H1 (cell line): ENCODE data around the gene SLIT2. TPM values are rescaled to one million over a fixed set of nuclear protein-coding genes. Genes with fewer than 3 reads are reported as not detected.

Source experiments
- CTCF ChIA-PET: fragments of 300-600 bp; sonication (Branson Sonifier 250); formaldehyde crosslinking; loops from one replicate; lab custom pipeline; 2021; ENCODE audit not compliant: partially characterized antibody; lab: Charles Lee
- POLR2A ChIA-PET: fragments of 300-600 bp; sonication (Branson Sonifier 250); formaldehyde crosslinking; loops from one replicate; lab custom pipeline; 2021; ENCODE audit warnings: inconsistent platforms; ENCODE audit not compliant: partially characterized antibody; lab: Charles Lee
- DNase-seq, 2 experiments: peaks; one replicate each; pipeline versions ENCODE4 v3.0.0 to v3.0.0-alpha.2; 2010 to 2022; ENCODE audit warnings: low spot score in 2 of 2, low read depth in 1 of 2, mixed read lengths in 1 of 2
- FAIRE-seq: peaks from 2 replicates; lab custom pipeline; 2011; peaks lifted over from hg19 to GRCh38; lab: Jason Lieb, UNC
- H2AFZ ChIP-seq: 2 replicates; pipeline ENCODE4 v1.8.1; 2012; ENCODE audit warnings: low read length, inconsistent platforms
- H2AK5ac ChIP-seq: 2 replicates; pipeline ENCODE4 v1.6.1; 2013; ENCODE audit warnings: low read depth, low read length
- H2BK120ac ChIP-seq: replicated peaks from 2 replicates; pipeline ENCODE3; 2013; ENCODE audit warnings: low read depth, low read length, inconsistent platforms
- H2BK12ac ChIP-seq: 2 replicates; pipeline ENCODE4 v1.6.1; 2013; ENCODE audit warnings: low read depth, low read length
- H2BK15ac ChIP-seq: 2 replicates; pipeline ENCODE4 v1.6.1; 2013; ENCODE audit warnings: low read length
- H2BK20ac ChIP-seq: 2 replicates; pipeline ENCODE4 v1.6.1; 2013; ENCODE audit warnings: low read length
- H2BK5ac ChIP-seq: 2 replicates; pipeline ENCODE4 v1.6.1; 2013; ENCODE audit warnings: low read depth, low read length
- H3K14ac ChIP-seq: 2 replicates; pipeline ENCODE4 v1.6.1; 2013; ENCODE audit warnings: inconsistent platforms; ENCODE audit not compliant: insufficient read length
- H3K18ac ChIP-seq: 2 replicates; pipeline ENCODE4 v1.6.1; 2013; ENCODE audit warnings: low read length; ENCODE audit errors: extremely low read depth
- H3K23ac ChIP-seq: 2 replicates; pipeline ENCODE4 v1.6.1; 2013; ENCODE audit warnings: inconsistent platforms; ENCODE audit not compliant: insufficient read length
- H3K23me2 ChIP-seq: 2 replicates; pipeline ENCODE4 v1.6.1; 2013; ENCODE audit warnings: low read depth, low read length
- H3K27ac ChIP-seq: 2 replicates; pipeline ENCODE4 v1.6.1; 2011; ENCODE audit warnings: low read depth, low read length, inconsistent platforms
- H3K27me3 ChIP-seq, 4 experiments: replicated peaks in 1 of 4; 1 replicate in 1 of 4; 2 replicates in 3 of 4; pipeline versions ENCODE4 v1.6.1 to v1.8.1; 2011 to 2013; ENCODE audit warnings: low read length in 3 of 4, mild to moderate bottlenecking in 3 of 4, inconsistent platforms in 2 of 4, mixed read lengths in 2 of 4, moderate library complexity in 1 of 4; ENCODE audit not compliant: control insufficient read depth in 3 of 4, insufficient read depth in 3 of 4; ENCODE audit errors: extremely low read depth in 1 of 4
- H3K36me3 ChIP-seq, 4 experiments: 2 replicates each; pipeline versions ENCODE4 v1.6.1 to v1.8.1; 2011 to 2013; ENCODE audit warnings: mild to moderate bottlenecking in 4 of 4, low read length in 3 of 4, moderate library complexity in 2 of 4, control low read depth in 1 of 4, inconsistent platforms in 1 of 4; ENCODE audit not compliant: insufficient read depth in 4 of 4, control insufficient read depth in 2 of 4
- H3K4ac ChIP-seq: replicated peaks from 2 replicates; pipeline ENCODE3; 2013; ENCODE audit warnings: low read length, low read depth, mixed read lengths, inconsistent platforms; ENCODE audit not compliant: insufficient read length
- H3K4me1 ChIP-seq, 4 experiments: replicated peaks in 1 of 4; 1 replicate in 1 of 4; 2 replicates in 3 of 4; pipeline versions ENCODE4 v1.6.1 to v1.8.1; 2011 to 2013; ENCODE audit warnings: low read length in 3 of 4, inconsistent platforms in 2 of 4, mixed read lengths in 1 of 4; ENCODE audit not compliant: insufficient read depth in 4 of 4, control insufficient read depth in 3 of 4
- H3K4me2 ChIP-seq, 2 experiments: 2 replicates each; pipeline versions ENCODE4 v1.6.1 to v1.8.1; 2011 to 2013; ENCODE audit warnings: low read depth in 2 of 2, low read length in 2 of 2, control low read depth in 1 of 2, inconsistent platforms in 1 of 2, mild to moderate bottlenecking in 1 of 2; ENCODE audit not compliant: insufficient read depth in 1 of 2
- H3K4me3 ChIP-seq, 4 experiments: fragments of 200-600, 300-600 bp in 1 of 4; sonication (generic), shearing (Covaris generic), sonication (Bioruptor Twin) in 1 of 4; 2 replicates each; pipeline versions ENCODE4 v1.5.1 to v1.8.1; 2011 to 2016; ENCODE audit warnings: low read length in 4 of 4, low read depth in 3 of 4, control low read depth in 2 of 4, inconsistent platforms in 2 of 4, mild to moderate bottlenecking in 2 of 4, mixed read lengths in 1 of 4, moderate library complexity in 1 of 4; ENCODE audit not compliant: insufficient read depth in 2 of 4; ENCODE audit errors: extremely low read depth in 1 of 4
- H3K56ac ChIP-seq: replicated peaks from 2 replicates; pipeline ENCODE3; 2013; ENCODE audit warnings: low read depth, mild to moderate bottlenecking, mixed read lengths, low read length, inconsistent platforms; ENCODE audit not compliant: insufficient read length
- H3K79me1 ChIP-seq: 2 replicates; pipeline ENCODE4 v1.6.1; 2013; ENCODE audit warnings: low read depth, low read length, control low read depth
- H3K79me2 ChIP-seq, 2 experiments: 2 replicates each; pipeline versions ENCODE4 v1.6.1 to v1.8.1; 2012 to 2013; ENCODE audit warnings: low read length in 2 of 2, mild to moderate bottlenecking in 2 of 2, inconsistent platforms in 1 of 2; ENCODE audit not compliant: insufficient read depth in 2 of 2, control insufficient read depth in 1 of 2
- H3K9ac ChIP-seq, 4 experiments: replicated peaks in 1 of 4; 1 replicate in 1 of 4; 2 replicates in 3 of 4; pipeline versions ENCODE4 v1.6.1 to v1.8.1; 2011 to 2013; ENCODE audit warnings: low read depth in 3 of 4, low read length in 3 of 4, control low read depth in 2 of 4, mild to moderate bottlenecking in 2 of 4, moderate library complexity in 2 of 4, inconsistent platforms in 1 of 4; ENCODE audit errors: extremely low read depth in 1 of 4
- H3K9me3 ChIP-seq, 2 experiments: 2 replicates each; pipeline versions ENCODE4 v1.6.1 to v1.8.1; 2012 to 2013; ENCODE audit warnings: mild to moderate bottlenecking in 2 of 2, moderate library complexity in 2 of 2, control low read depth in 1 of 2, inconsistent platforms in 1 of 2, low read depth in 1 of 2, low read length in 1 of 2, mixed read lengths in 1 of 2; ENCODE audit not compliant: insufficient read depth in 2 of 2
- H4K20me1 ChIP-seq, 2 experiments: replicated peaks in 1 of 2; 2 replicates each; pipeline versions ENCODE3 to v1.8.1; 2011 to 2013; ENCODE audit warnings: inconsistent platforms in 2 of 2, low read length in 2 of 2, mild to moderate bottlenecking in 1 of 2; ENCODE audit not compliant: insufficient read depth in 2 of 2, control insufficient read depth in 1 of 2
- H4K5ac ChIP-seq: 2 replicates; pipeline ENCODE4 v1.6.1; 2013; ENCODE audit warnings: low read length, low read depth, mixed read lengths, inconsistent platforms; ENCODE audit not compliant: insufficient read length
- H4K8ac ChIP-seq: 2 replicates; pipeline ENCODE4 v1.8.0; 2013; ENCODE audit warnings: mild to moderate bottlenecking, moderate library complexity, low read length, inconsistent platforms; ENCODE audit not compliant: insufficient read depth; ENCODE audit errors: extremely low read depth
- H4K91ac ChIP-seq: replicated peaks from 2 replicates; pipeline ENCODE3; 2013; ENCODE audit warnings: low read length, mixed read lengths, inconsistent platforms; ENCODE audit not compliant: insufficient read length
- ATF3 ChIP-seq: IDR thresholded peaks from 2 replicates; pipeline ENCODE4 v1.6.1; 2011; ENCODE audit warnings: low read depth, mild to moderate bottlenecking, low read length; ENCODE audit not compliant: insufficient read depth
- BCL11A ChIP-seq, 2 experiments: IDR thresholded peaks; one replicate each; pipeline ENCODE4 v1.6.1; 2011; ENCODE audit warnings: low read depth in 2 of 2, low read length in 2 of 2, mild to moderate bottlenecking in 2 of 2
- CTCF ChIP-seq, 3 experiments: IDR thresholded peaks; 1 replicate in 2 of 3; 2 replicates in 1 of 3; pipeline versions ENCODE4 v1.5.1 to v1.6.1; 2011; ENCODE audit warnings: low read length in 3 of 3, mild to moderate bottlenecking in 3 of 3, inconsistent platforms in 2 of 3, low read depth in 1 of 3, moderate library complexity in 1 of 3; ENCODE audit not compliant: insufficient read depth in 1 of 3; ENCODE audit errors: control extremely low read depth in 1 of 3
- JUN ChIP-seq: IDR thresholded peaks from 2 replicates; pipeline ENCODE4 v1.6.1; 2011; ENCODE audit warnings: low read depth, mild to moderate bottlenecking, improper control_type of control experiment, low read length
- MAFK ChIP-seq: IDR thresholded peaks from 2 replicates; pipeline ENCODE4 v1.6.1; 2012; ENCODE audit warnings: low read depth, mild to moderate bottlenecking, improper control_type of control experiment, low read length
- RXRA ChIP-seq: IDR thresholded peaks from 2 replicates; pipeline ENCODE4 v1.6.1; 2011; ENCODE audit warnings: low read depth, mild to moderate bottlenecking, low read length, moderate library complexity; ENCODE audit not compliant: insufficient read depth
- SIRT6 ChIP-seq: IDR thresholded peaks from one replicate; pipeline ENCODE4 v1.7.1; 2012; ENCODE audit warnings: low read length, inconsistent platforms
- SP1 ChIP-seq: IDR thresholded peaks from 2 replicates; pipeline ENCODE4 v1.6.1; 2011; ENCODE audit warnings: low read depth, low read length
- SP2 ChIP-seq: IDR thresholded peaks from 2 replicates; pipeline ENCODE4 v1.6.1; 2012; ENCODE audit warnings: mild to moderate bottlenecking, low read length, inconsistent platforms
- SP4 ChIP-seq: IDR thresholded peaks from 2 replicates; pipeline ENCODE4 v1.6.1; 2012; ENCODE audit warnings: low read length, inconsistent platforms
- TCF12 ChIP-seq: IDR thresholded peaks from 2 replicates; pipeline ENCODE4 v1.6.1; 2011; ENCODE audit warnings: low read depth, mild to moderate bottlenecking, low read length
- YY1 ChIP-seq: IDR thresholded peaks from 2 replicates; pipeline ENCODE4 v1.6.1; 2011; ENCODE audit warnings: low read depth, mild to moderate bottlenecking, low read length
- polyA plus RNA-seq, 7 experiments: library from polyadenylated mRNA; depleted of rRNA in 3 of 7; stranded (reverse) in 5 of 7; unstranded in 2 of 7; fragments of >200 nt in 5 of 7; fragments of 200-250 nt in 2 of 7; gene quantifications; 1 replicate in 5 of 7; 2 replicates in 1 of 7; 4 replicates in 1 of 7; pipeline versions ENCODE4 v1.2.1 to v1.2.3, GENCODE V29; 2011 to 2013; ENCODE audit warnings: missing spikeins in 2 of 7, mixed read lengths in 2 of 7
- total RNA-seq: library from RNA; stranded (reverse); fragmentation: NEBNext Ultra II Directional; extraction: Animal tissue kit (Norgen Biotek cat#: 25700); gene quantifications from 2 replicates; pipeline ENCODE4 v1.2.1, GENCODE V29; 2021
- TF ChIP-seq, protein P1 (sequence below): IDR thresholded peaks from 2 replicates; pipeline ENCODE4 v1.6.1; 2012; ENCODE audit warnings: inconsistent platforms

The SLIT2 gene
- total and polyA plus RNA-seq, 2 of the 8 experiments (the other 6 are each of a cell fraction or from before 2014, with no cell fraction given), result 2.0 to 13.7 TPM

DNA sequence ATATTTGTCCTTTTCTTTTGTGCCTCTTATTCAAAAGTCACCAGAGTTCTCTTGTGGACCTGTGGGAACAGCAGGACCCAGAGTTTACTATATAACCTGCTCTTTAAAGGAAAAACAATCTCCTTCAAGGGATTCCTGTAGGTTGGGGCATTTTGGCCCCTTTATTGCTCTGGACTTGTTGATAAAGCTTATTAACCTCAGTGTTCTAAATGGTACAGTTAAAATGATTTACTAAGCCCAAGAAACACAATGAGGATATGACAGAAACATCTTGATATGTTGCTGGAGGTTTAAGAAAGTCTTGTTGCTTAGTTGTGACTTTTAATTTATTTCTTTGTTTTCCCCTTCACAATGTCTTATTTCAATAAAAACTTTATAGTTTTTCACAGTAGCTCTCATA, 46.8 kb downstream of the SLIT2 start:
- Histone ChIP-seq H3K36me3 (no peaks in the 10 kb centered on the region), H3K27ac (no peak overlapping the region), H3K18ac (no peak overlapping the region), H2BK120ac (no peak overlapping the region), H3K4me2 (no peak overlapping the region), H4K20me1 (no peaks in the 10 kb centered on the region), H3K4ac (no peak overlapping the region), H4K8ac (no peak overlapping the region), H3K14ac (no peak overlapping the region), H4K91ac (no peak overlapping the region), H2AK5ac (no peak overlapping the region), H2BK20ac (no peak overlapping the region), H3K56ac (no peak overlapping the region), H2AFZ (no peak overlapping the region), H4K5ac (no peak overlapping the region), H3K4me3 (no peak overlapping the region), H3K79me2 (no peaks in the 10 kb centered on the region), H2BK15ac (no peak overlapping the region), H3K79me1 (no peaks in the 10 kb centered on the region), H3K23me2 (no peaks in the 10 kb centered on the region), H3K4me1 (0 out of 7 replicates have a peak, but pooled peaks cover 0 to 2% (median 0%) of the 10 kb centered on the region in 4 experiments), H3K9ac (no peak overlapping the region), H3K27me3 (no peaks in the 10 kb centered on the region), H3K9me3 (no peaks in the 10 kb centered on the region), H3K23ac (no peak overlapping the region), H2BK12ac (no peak overlapping the region), H2BK5ac (no peak overlapping the region)
- CTCF ChIA-PET, result interaction anchor here (0.6 to 1.2 kb wide), 5 partner anchors 9 to 1158 kb away, joined by 3 to 4 read pairs (median 3); no protein-coding TSS in a partner anchor
- no peak for DNase-seq
- POLR2A ChIA-PET, result no interaction called here
- FAIRE-seq, result no peak
- TF ChIP-seq YY1 (no peak), RXRA (no peak), SP1 (no peak), JUN (no peak), SP2 (no peak), CTCF (IDR thresholded peaks at IDR 0.05; ENCODE audit: control extremely low read depth in 1 of 3, insufficient read depth in 1 of 3, low read depth in 1 of 3, low read length in 3 of 3) (no peak), TCF12 (no peak), MAFK (no peak), SIRT6 (no peak), ATF3 (no peak), BCL11A (IDR thresholded peaks at IDR 0.05; ENCODE audit: low read depth in 2 of 2, low read length in 2 of 2) (no peak), SP4 (no peak)
- TF ChIP-seq, protein P1, sequence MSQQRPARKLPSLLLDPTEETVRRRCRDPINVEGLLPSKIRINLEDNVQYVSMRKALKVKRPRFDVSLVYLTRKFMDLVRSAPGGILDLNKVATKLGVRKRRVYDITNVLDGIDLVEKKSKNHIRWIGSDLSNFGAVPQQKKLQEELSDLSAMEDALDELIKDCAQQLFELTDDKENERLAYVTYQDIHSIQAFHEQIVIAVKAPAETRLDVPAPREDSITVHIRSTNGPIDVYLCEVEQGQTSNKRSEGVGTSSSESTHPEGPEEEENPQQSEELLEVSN, result no peak
